GM12891 (cell line): ENCODE measurements around the gene STYXL2. TPM values are rescaled to one million over a fixed set of nuclear protein-coding genes. Genes with fewer than 3 reads are reported as not detected.

Source experiments
- DNase-seq: peaks from one replicate; pipeline ENCODE4 v3.0.0; 2011; ENCODE audit warnings: low spot score; ENCODE audit not compliant: insufficient read length
- FAIRE-seq: peaks from 2 replicates; lab custom pipeline; 2011; peaks lifted over from hg19 to GRCh38; lab: Jason Lieb, UNC
- PAX5 ChIP-seq: IDR thresholded peaks from 2 replicates; pipeline ENCODE4 v1.6.1; 2011; ENCODE audit warnings: low read length, moderate library complexity, mild to moderate bottlenecking; ENCODE audit not compliant: insufficient read depth, severe bottlenecking
- POLR2A ChIP-seq: IDR thresholded peaks from 2 replicates; pipeline ENCODE4 v1.6.1; 2011; ENCODE audit warnings: low read depth, low read length, control low read depth
- POLR2AphosphoS5 ChIP-seq: IDR thresholded peaks from 2 replicates; pipeline ENCODE4 v1.6.1; 2011; ENCODE audit warnings: low read depth, low read length, control low read depth
- POU2F2 ChIP-seq: IDR thresholded peaks from 2 replicates; pipeline ENCODE4 v1.6.1; 2011; ENCODE audit warnings: low read depth, mild to moderate bottlenecking, control low read depth, low read length, moderate library complexity
- SPI1 ChIP-seq: IDR thresholded peaks from 2 replicates; pipeline ENCODE4 v1.6.1; 2011; ENCODE audit warnings: low read depth, low read length, control low read depth
- TAF1 ChIP-seq: IDR thresholded peaks from 2 replicates; pipeline ENCODE4 v1.6.1; 2011; ENCODE audit warnings: low read depth, low read length, control low read depth
- polyA plus RNA-seq: library from polyadenylated mRNA; unstranded; fragments of >200 nt; gene quantifications from one replicate; pipeline ENCODE4 v1.2.1, GENCODE V29; 2012; ENCODE audit warnings: low read depth, missing spikeins, inconsistent platforms; ENCODE audit not compliant: missing spikeins

Gene STYXL2
- 0.01 TPM for polyA plus RNA-seq

DNA sequence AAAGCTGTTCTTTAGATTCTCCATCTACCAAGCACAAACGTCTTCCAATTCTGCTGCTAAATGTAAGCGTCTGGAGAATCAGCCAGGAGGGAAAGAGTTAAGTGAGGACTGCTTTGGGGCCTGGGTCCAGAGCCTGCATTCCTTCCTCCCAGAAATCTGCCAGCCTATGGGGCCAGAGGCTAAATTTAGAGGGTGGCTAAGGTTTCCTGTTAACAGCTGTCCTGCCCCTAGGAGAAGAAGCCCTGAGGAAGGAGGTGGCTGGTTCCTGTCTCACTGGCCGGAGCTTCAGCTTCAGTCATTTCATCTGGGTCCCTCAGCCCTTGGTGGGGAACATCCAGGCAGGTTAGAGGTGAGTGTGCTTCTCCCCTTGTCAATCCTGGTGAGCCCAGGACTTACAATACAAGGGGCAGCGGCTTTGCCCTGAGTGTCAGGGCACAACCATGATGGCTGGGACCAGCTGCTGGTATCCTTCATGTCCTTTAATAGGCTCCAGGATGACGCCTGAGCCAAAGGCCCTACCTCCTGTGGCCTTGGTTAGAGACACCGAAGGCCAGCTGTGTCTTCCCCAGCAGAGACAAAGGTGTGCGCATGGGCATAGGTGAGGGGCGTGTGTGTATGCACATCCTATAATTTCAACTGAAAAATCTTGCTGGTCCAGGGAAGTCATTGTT, at the start of gene STYXL2:
TSS of gene STYXL2 (plus strand) at position 230 of the 671 bp plus-strand sequence. CDS start 775 bp downstream, outside the sequence.
- TF ChIP-seq PAX5 (no peak), POU2F2 (no peak), POLR2AphosphoS5 (no peak), POLR2A (no peak), SPI1 (no peak), TAF1 (no peak)
- no peak for FAIRE-seq

DNA sequence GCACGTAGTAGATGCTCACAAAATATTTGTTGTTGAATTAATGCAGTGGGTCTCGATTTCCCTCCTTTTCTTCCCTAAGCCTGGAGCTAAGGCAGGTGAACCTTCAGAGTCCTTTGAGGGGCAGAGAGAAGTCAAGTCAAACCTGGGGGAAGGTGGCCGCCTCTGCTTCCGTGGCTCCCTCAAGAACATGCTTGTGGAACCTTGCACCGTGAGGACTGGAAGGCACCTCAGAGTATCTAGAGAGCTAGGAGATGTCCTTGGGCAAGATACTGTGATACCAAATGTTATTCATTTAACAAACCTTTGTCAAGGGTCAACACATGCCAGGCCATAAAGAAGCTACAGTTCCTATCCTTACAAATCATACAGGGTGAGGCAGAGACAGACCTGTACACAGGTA, 42.0 kb upstream of the STYXL2 start:
- DNase-seq: no peak
- no peak for FAIRE-seq
- TF ChIP-seq POLR2AphosphoS5: no peak
- TF ChIP-seq POLR2A: no peak
- TF ChIP-seq PAX5: no peak
- no peak for TF ChIP-seq SPI1
- TF ChIP-seq TAF1: no peak
- TF ChIP-seq POU2F2: no peak

More for the DNA sequence above, at the start of gene STYXL2:
- DNase-seq: no peak

DNA sequence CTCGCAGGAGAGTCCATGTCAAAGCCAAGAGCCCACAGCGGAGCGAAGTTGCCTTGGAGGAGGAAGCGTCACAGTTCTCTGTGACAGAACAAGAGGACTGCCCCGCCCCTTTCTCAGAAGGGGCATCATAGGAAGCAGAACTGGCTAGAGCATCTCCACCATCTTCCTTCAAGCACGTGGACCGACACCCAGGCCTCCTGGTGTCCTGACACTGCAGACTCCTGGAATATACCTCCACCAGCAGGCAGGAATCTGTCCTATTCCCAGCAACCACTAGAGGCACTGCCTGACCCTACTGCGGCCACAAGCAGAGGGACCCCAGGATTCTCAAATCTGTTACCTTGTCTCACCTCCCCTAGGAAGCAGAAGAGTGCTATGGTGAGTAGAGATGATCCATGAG, 41.5 kb upstream of the STYXL2 start:
- DNase-seq (no peak), FAIRE-seq (no peak)
- no peak for TF ChIP-seq POLR2A
- no peak for TF ChIP-seq TAF1
- TF ChIP-seq PAX5: no peak
- no peak for TF ChIP-seq SPI1
- TF ChIP-seq POU2F2: no peak

DNA sequence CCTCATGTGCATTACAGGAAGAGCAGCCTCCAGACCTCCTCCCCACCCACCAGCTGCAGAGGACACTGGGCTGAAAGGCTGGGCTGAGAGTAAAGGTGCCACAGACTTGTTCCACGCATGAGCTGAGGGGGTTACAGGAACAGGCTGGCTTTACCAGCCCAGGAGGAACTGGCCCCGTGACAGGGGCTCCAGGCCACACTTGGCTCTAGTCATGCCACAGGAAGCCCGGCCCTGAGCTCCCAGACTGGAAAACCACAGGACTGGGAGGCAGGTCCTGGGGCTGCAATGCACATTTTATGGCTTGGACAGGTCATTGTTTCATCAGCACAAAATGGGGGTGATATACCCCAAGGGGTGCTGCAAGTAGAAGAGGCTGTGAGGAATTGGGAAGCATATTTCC, 39.3 kb upstream of the STYXL2 start:
- no peak for DNase-seq
- TF ChIP-seq POLR2A (no peak), SPI1 (no peak), POLR2AphosphoS5 (no peak), POU2F2 (no peak), TAF1 (no peak), PAX5 (no peak)
- no peak for FAIRE-seq

DNA sequence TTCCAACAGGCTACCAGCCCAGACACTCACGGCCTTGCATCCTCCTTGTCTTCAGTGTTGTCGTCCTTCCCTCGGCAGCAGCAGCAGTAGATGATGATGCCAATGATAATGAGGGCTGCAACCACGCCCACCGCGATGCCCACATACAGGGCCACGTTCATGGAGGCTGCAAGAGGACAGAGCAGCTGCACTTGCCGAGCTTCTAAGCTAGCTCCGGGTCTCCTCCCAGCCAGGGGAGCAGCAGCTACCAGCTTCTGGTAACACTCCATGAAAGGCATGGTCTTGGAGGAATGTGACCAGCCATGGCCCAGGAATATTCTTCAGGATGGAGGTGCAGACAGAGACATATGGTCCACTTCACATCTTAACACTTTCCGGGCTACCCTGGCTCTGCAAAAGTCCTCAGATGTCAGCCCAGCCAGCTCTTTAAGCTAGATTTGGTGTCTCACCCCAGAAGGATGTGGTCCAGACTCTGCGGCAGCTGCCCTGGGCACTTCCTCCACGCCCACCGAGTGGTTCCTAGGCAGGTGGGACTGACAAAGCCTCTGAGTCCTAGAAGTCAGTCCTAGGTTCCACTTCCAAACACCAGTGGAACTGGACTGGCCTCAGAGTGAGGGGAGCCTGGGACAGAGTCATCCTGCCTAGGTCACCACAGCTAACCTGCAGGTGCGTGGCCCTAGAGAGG, 38.8 kb upstream of the STYXL2 start:
- FAIRE-seq (no peak), DNase-seq (no peak)
- no peak for TF ChIP-seq POLR2A
- TF ChIP-seq SPI1: no peak
- TF ChIP-seq PAX5: no peak
- TF ChIP-seq POU2F2: no peak
- TF ChIP-seq TAF1: no peak
- no peak for TF ChIP-seq POLR2AphosphoS5

DNA sequence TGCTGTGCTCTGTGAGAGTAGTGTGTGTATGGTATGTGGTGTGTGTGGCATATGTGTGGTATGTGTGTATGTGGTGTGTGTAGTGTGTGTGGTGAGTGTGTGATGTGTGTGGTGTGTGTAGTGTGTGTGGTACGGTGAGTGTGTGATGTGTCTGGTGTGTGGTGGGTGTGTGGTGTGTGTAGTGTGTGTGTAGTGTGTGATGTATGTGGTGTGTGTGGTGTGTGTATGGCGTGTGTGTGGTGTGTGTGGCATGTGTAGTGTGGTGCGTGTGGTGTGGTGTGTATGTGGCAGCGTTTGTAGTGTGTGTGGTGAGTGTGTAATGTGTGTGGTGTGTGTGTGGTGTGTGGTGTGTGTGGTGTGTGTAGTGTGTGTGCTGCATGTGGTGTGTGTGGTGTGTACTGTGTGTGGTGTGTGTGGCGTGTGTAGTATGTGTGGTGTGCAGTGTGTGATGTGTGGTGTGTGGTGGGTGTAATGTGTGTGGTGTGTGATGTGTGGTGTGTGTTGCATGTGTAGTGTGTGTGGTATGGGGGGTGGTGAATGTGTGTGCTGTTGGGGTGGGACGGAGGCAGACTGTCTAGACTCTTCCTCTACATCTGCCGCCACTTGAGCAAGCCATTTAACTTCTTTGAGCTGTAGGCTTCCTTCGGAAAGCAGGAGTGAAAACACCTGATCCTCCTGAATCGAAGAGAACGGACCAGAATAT, 37.2 kb upstream of the STYXL2 start:
- TF ChIP-seq TAF1 (no peak), PAX5 (no peak), POLR2A (no peak), POLR2AphosphoS5 (no peak), POU2F2 (no peak), SPI1 (no peak)
- FAIRE-seq: peak; percentile 79
- no peak for DNase-seq

DNA sequence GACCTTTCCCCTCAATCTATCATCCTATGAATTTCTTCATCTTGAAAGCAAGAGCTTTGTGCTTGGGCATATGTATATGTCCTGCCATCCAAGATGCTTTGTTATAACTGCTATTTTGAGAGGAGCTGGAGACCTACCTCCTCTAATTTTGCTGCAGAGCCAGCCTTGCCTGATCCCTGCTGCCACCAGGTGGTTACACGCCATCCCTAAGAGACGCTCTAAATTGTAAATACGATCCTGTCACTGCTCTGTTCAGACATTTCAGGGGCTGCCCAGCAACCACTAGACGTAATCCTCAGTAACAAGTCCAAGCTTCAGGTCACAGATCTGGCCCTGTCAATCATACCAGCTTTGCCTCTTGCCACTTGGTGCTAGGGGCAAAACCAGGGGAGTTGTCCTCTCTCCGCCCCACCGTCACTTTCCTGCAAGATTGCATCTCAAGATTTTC, 36.6 kb upstream of the STYXL2 start:
- FAIRE-seq (peak; percentile 23), DNase-seq (no peak)
- TF ChIP-seq TAF1: no peak
- TF ChIP-seq POLR2A: no peak
- TF ChIP-seq POLR2AphosphoS5: no peak
- no peak for TF ChIP-seq PAX5

DNA sequence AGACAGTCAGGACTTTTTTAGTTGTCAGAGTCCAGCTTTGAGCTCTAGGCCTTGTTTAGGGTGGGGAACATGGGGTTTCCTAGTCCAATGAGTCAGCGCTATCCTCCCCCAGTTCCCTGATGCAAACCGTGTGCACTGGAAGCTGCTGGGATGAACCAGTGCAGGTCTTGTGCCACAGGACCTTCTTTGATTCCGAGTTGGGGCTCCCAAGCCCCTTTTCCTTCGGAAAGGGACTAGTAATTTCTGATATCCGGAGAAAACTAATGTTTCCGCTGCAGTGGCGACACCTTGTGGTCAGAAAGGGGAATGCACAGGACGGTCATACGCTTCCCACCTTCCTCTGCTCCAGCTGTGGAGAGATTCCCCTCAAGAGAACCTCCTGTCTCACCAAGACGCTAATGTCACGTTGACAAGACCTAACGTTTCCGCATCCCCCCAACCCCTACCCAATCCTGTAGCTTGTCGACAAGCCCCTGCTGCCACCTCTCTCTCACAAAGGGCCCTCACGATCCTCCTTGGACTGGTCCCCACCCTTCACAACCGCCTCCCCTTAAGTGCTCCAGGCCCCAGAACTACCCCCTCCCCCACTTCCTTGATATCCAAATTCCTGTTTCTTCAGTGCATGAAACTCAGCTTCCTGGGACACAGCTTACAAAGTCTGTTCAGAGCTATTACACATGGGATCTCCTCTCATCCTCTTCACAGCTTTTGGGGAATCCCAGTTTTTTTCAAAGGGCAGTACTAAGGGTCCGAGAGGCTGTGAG, 34.6 kb upstream of the STYXL2 start:
- TF ChIP-seq POLR2AphosphoS5 (no peak), TAF1 (no peak), POLR2A (no peak), POU2F2 (no peak), PAX5 (no peak), SPI1 (no peak)
- DNase-seq (no peak), FAIRE-seq (peak; percentile 74)

DNA sequence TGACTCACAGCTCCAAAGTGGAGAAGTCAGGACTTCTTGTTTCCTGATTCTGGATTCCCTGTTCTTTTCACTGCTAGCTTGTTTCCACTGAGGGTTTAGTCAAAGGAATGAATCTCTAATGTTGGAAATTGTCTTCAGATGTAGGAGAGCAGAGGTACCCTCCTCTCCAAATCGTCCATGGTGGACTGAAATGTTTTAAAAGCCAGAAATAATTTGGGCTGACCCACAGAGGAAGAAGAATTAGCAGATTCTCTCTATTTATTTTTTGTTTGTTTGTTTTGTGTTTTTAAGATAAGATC, 34.1 kb upstream of the STYXL2 start:
- no peak for FAIRE-seq
- DNase-seq: no peak
- TF ChIP-seq PAX5 (no peak), SPI1 (no peak), POLR2AphosphoS5 (no peak), TAF1 (no peak), POLR2A (no peak), POU2F2 (no peak)
